GM12865 (cell line): Measurements from ENCODE around the gene SEMA5A.
A peak's percentile ranks its signal among the peaks of the same experiment; 100 is the strongest.

Experiments used
- DNase-seq: peaks from one replicate; pipeline ENCODE4 v3.0.0; 2010; ENCODE audit warnings: low read depth
- H3K4me3 ChIP-seq: 2 replicates; pipeline ENCODE4 v1.5.1; 2011; ENCODE audit warnings: mild to moderate bottlenecking, low read depth, low read length, control low read depth
- TF ChIP-seq, protein P1 (sequence below): IDR thresholded peaks from 2 replicates; pipeline ENCODE4 v1.5.1; 2011; ENCODE audit warnings: low read length, control low read depth, low read depth, inconsistent platforms; ENCODE audit not compliant: insufficient read depth; ENCODE audit errors: missing control alignments

The SEMA5A gene

DNA sequence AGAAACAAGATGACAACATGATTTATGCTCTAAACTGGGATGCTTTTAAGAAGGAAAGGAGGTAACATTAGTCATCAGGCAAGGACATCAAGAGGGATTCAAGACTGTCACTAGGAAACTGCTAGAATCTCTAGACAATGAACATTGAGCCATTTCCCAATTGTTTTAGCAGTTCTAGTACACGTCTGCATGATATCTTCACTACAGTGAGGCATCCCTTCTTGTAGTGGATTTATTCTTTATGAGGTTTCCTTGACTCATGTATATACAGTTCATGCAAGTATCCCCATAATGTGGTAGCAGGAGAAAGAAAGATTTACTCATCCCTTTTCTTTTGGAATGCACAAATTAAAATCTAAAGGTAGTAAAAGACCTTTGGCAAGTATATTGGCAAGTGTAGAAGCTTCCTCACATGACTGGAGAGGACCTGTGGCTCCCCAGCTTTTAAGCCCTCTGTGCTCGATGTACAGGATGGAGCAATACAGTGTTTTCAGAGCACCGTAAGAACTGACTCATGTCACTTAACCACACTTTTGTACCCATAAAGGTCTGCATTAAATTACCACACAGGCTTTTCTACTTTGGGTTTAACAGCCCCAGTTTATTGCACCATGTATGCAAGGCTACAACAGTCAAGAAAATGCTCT lies 335.9 kb downstream of the SEMA5A start:
- no peak overlapping the region for H3K4me3 ChIP-seq
- DNase-seq: no peak
- TF ChIP-seq, protein P1, sequence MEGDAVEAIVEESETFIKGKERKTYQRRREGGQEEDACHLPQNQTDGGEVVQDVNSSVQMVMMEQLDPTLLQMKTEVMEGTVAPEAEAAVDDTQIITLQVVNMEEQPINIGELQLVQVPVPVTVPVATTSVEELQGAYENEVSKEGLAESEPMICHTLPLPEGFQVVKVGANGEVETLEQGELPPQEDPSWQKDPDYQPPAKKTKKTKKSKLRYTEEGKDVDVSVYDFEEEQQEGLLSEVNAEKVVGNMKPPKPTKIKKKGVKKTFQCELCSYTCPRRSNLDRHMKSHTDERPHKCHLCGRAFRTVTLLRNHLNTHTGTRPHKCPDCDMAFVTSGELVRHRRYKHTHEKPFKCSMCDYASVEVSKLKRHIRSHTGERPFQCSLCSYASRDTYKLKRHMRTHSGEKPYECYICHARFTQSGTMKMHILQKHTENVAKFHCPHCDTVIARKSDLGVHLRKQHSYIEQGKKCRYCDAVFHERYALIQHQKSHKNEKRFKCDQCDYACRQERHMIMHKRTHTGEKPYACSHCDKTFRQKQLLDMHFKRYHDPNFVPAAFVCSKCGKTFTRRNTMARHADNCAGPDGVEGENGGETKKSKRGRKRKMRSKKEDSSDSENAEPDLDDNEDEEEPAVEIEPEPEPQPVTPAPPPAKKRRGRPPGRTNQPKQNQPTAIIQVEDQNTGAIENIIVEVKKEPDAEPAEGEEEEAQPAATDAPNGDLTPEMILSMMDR: no peak

DNA sequence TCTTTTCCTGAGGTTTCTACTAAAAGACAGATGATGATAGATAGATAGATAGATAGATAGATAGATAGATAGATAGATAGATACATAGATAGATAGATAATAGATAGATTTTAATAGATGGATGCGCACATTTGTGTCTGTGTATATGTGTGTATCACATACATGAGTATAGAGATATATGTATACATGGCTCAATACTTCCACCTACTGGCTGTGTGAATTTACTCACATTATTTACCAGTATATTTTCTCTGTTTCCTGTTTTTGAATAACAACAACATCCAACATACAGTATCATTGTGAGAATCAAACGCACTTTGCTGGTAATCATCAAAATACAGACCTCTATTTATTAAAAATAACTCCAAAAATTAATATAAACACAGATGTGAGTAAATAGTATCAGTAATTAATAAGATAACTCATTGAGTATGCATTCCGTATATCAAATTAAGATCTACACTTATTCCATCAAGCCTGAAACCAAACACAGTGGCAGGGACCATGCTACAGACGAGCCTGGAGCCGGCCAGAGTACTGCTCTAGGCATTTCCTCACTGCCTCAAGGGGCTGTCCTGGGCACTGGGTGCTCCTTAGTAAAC lies 338.0 kb downstream of the SEMA5A start:
- peak; percentile 64 for DNase-seq
- TF ChIP-seq, protein P1: peak; percentile 42

DNA sequence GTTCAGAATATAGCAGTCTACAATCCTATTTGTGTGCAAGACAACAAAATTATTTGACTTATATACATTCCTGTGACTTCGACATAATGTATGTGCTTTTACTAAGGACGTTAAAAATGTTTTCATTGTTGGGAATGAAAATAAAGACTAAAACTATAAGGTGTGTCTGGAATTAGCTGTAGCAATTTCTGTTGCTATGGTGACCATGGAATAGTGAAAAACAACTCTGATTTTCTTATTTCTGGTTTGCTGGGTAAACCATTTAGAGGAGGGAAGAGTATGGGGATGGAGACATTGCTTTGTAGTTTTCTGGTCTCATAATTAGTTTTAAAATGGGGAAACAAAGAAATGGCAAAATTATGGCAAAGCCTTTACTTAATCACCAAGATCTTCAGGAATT lies 343.2 kb downstream of the SEMA5A start:
- DNase-seq: no peak
- TF ChIP-seq, protein P1: no peak

More for the DNA sequence above, 338.0 kb downstream of the SEMA5A start:
- no peak overlapping the region for H3K4me3 ChIP-seq

DNA sequence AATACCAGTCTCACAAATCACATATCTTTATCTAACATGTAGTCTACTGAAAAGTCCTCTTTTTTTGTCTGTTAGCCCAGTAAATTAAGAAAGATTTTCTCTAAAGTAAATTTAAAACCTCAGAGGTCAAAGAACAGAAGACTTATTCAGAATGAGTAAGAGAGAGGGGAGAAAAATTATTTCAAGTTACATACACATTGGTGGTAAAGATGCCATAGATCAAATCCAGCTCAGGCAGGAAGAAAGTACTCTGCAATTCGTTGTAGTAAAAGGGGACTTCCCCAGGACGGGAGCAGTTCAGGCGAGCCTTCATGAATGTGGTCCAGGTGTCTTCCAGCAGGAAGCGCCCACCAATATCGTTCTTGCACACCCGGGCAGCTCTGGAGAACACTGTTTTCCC lies 344.1 kb downstream of the SEMA5A start:
- TF ChIP-seq, protein P1: no peak
- DNase-seq: no peak
- no peak overlapping the region for H3K4me3 ChIP-seq

More for the DNA sequence above, 343.2 kb downstream of the SEMA5A start:
- H3K4me3 ChIP-seq: no peak overlapping the region

DNA sequence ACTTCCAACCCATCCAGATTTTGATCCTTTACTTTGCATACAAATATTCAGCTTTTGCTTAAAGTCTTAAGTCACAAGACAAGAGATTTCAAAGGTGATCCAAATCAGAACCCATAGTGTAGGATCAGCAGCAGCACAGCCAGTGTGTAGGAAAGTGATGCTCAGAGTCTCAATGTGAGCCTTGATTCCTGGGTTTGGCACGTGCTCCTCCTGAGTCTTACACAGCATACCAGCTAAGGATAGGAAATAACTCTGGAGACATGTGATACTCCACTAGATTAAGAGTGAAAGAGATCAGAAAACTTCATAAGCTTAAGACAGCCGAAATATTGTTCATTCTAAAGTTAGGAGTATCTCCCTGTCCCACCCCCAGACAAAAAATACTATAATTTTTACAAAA lies 344.9 kb downstream of the SEMA5A start:
- H3K4me3 ChIP-seq: no peak overlapping the region
- no peak for DNase-seq

DNA sequence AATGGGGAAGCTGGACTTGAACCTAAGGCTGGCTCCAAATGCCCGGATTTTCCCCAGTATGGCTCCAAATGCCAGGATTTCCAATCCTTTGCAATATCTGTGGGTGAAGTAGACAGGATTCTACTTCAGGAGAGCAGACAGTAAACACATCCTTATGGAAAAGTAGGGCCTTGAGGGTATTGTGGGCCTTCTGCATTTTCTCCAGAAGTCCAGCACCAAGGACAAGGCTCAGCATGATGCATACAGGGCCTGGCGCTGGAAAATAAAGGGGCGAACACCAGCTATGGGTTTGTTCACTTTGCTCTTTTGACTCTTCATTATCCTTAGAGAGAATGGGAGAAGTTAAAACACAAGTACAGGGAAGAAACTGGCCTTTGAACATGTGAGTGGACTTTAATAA lies 347.5 kb downstream of the SEMA5A start:
- no peak overlapping the region for H3K4me3 ChIP-seq
- TF ChIP-seq, protein P1: no peak
- DNase-seq: no peak

More for the DNA sequence above, 344.9 kb downstream of the SEMA5A start:
- TF ChIP-seq, protein P1: no peak
